ENCODE results near the gene SEPTIN5.

Gene SEPTIN5

GRCh38 chr22:19705181-19705934 lies 8.9 kb upstream of the SEPTIN5 start:
- no peak for DNase-seq

- no peak for DNase-seq
Observed at GRCh38 chr22:19706661-19707151, 7.6 kb upstream of the SEPTIN5 start.

GRCh38 chr22:19707347-19708290 lies 6.7 kb upstream of the SEPTIN5 start:
- no peak for DNase-seq

GRCh38 chr22:19708321-19709011 lies 5.8 kb upstream of the SEPTIN5 start:
- no peak for DNase-seq

- no peak for DNase-seq
Observed at GRCh38 chr22:19709063-19709769, 5.1 kb upstream of the SEPTIN5 start.

- no peak for DNase-seq
Observed at GRCh38 chr22:19710020-19710768, 4.1 kb upstream of the SEPTIN5 start.

- no peak for DNase-seq
Observed at GRCh38 chr22:19710769-19711106, 3.6 kb upstream of the SEPTIN5 start.

GRCh38 chr22:19713245-19713644 lies 1.1 kb upstream of the SEPTIN5 start:
- no peak for DNase-seq

GRCh38 chr22:19713650-19714311 lies 522 bp upstream of the SEPTIN5 start:
- no peak for DNase-seq

GRCh38 chr22:19715188-19715930 lies 1.1 kb downstream of the SEPTIN5 start:
- no peak for DNase-seq

- no peak for DNase-seq
Observed at GRCh38 chr22:19716041-19716828, 1.9 kb downstream of the SEPTIN5 start.

- no peak for DNase-seq
Observed at GRCh38 chr22:19716829-19717105, 2.5 kb downstream of the SEPTIN5 start.

- no peak for DNase-seq
Observed at GRCh38 chr22:19717181-19717580, 2.9 kb downstream of the SEPTIN5 start.

- DNase-seq = peak; percentile 58
Observed at GRCh38 chr22:19717691-19718455, 3.6 kb downstream of the SEPTIN5 start.

- DNase-seq = no peak
Observed at GRCh38 chr22:19718456-19719049, 4.2 kb downstream of the SEPTIN5 start.

GRCh38 chr22:19719050-19719482 lies 4.8 kb downstream of the SEPTIN5 start:
- DNase-seq = no peak

GRCh38 chr22:19719488-19720021 lies 5.3 kb downstream of the SEPTIN5 start:
- no peak for DNase-seq

GRCh38 chr22:19720150-19720827 lies 6.0 kb downstream of the SEPTIN5 start:
- DNase-seq = no peak
